Measurements from ENCODE around the gene PLCD3. TPM values are rescaled to one million over a fixed set of nuclear protein-coding genes. Genes with fewer than 3 reads are reported as not detected.

Gene PLCD3
- total and polyA plus RNA-seq, 9 of the 15 experiments (the other 6 are each of a cell fraction or from before 2014, with no cell fraction given), result 0.20 to 22.6 (median 7.5) TPM

GRCh38 chr17:45123930-45124796, 8.2 kb downstream of the PLCD3 start (continued):
- TF ChIP-seq HNRNPUL1 (IDR thresholded peaks at IDR 0.05; ENCODE audit: low read length) (no peak), IRF1 (CRISPR knock-in tag; IDR thresholded peaks at IDR 0.05; ENCODE audit: borderline replicate concordance) (no peak), FOXM1 (IDR thresholded peaks at IDR 0.05; ENCODE audit: low read depth) (no peak), FOXM1 (CRISPR knock-in tag; IDR thresholded peaks at IDR 0.05; ENCODE audit: low read depth) (no peak), ZBTB43 (CRISPR knock-in tag; IDR thresholded peaks at IDR 0.05) (no peak), E4F1 (CRISPR knock-in tag; IDR thresholded peaks at IDR 0.05; ENCODE audit: borderline replicate concordance) (no peak), ZBTB7A (IDR thresholded peaks at IDR 0.05; ENCODE audit: borderline replicate concordance, control insufficient read depth, low read depth, low read length) (peak; percentile 89), ZNF695 (CRISPR knock-in tag; IDR thresholded peaks at IDR 0.05) (no peak), KDM2B (CRISPR knock-in tag; IDR thresholded peaks at IDR 0.05) (no peak), PTTG1 (tag; IDR thresholded peaks at IDR 0.05; ENCODE audit: low read depth) (no peak), SRSF3 (IDR thresholded peaks at IDR 0.05; ENCODE audit: insufficient read depth, low read length) (no peak), MNT (conservative IDR thresholded peaks at IDR 0.05) (0 out of 4 replicates have a peak, but pooled peaks of 1 of the 2 experiments have one; percentile 63), U2AF2 (optimal IDR thresholded peaks at IDR 0.05; ENCODE audit: low read depth, low read length) (no peak), NKRF (IDR thresholded peaks at IDR 0.05; ENCODE audit: borderline replicate concordance) (no peak), RBM15 (IDR thresholded peaks at IDR 0.05; ENCODE audit: insufficient read depth, low read length) (no peak), MAZ (CRISPR knock-in tag; conservative IDR thresholded peaks at IDR 0.05 in 1 of 2, IDR thresholded peaks at IDR 0.05 in 1 of 2) (peak; percentile 40 to 69; a peak in 3 of 4 replicates), ZNF133 (CRISPR knock-in tag; IDR thresholded peaks at IDR 0.05) (no peak), NONO (IDR thresholded peaks at IDR 0.05; ENCODE audit: low read depth in 2 of 2, low read length in 1 of 2) (no peak)

All from K562 (cell line).